Omental fat pad (tissue), 4 donors: ENCODE data around the gene ANKS1B. TPM values are rescaled to one million over a fixed set of nuclear protein-coding genes. Genes with fewer than 3 reads are reported as not detected.

Source experiments
- ATAC-seq: fragments of 150-250 bp; one replicate; pipeline ENCODE4 v1.9.1; 2016; ENCODE audit warnings: mild to moderate bottlenecking, moderate library complexity; ENCODE audit not compliant: low FRiP score
- DNase-seq: peaks from one replicate; pipeline ENCODE4 v3.0.0-alpha.2; 2019; ENCODE audit warnings: low spot score
- CTCF ChIP-seq, 3 donors: fragments of 450-650 bp; IDR thresholded peaks; one replicate each; pipeline ENCODE4 v1.5.1; 2016 to 2017; ENCODE audit warnings: antibody characterized with exemption in 3 of 3, mild to moderate bottlenecking in 3 of 3, moderate library complexity in 2 of 3
- total RNA-seq, 4 donors: library from RNA; depleted of rRNA; stranded (reverse); fragments of >200 nt; gene quantifications; one replicate each; pipeline ENCODE4 v1.1.0, GENCODE V29; 2016

The ANKS1B gene
- total RNA-seq, 4 donors from 2014 or later = 5.5 to 26.4 (median 7.6) TPM

GRCh38 chr12:98916106-98916505, 1068.6 kb downstream of the ANKS1B start:
- no peak for TF ChIP-seq CTCF (IDR thresholded peaks at IDR 0.05)

GRCh38 chr12:98912401-98912974, 1072.2 kb downstream of the ANKS1B start:
- TF ChIP-seq CTCF (IDR thresholded peaks at IDR 0.05) = no peak
- no peak for DNase-seq
- ATAC-seq = peak; percentile 84

More at GRCh38 chr12:98916106-98916505, 1068.6 kb downstream of the ANKS1B start:
- no peak for ATAC-seq
- no peak for DNase-seq

GRCh38 chr12:98911396-98911795, 1073.3 kb downstream of the ANKS1B start:
- no peak for ATAC-seq
- no peak for TF ChIP-seq CTCF (IDR thresholded peaks at IDR 0.05)
- no peak for DNase-seq

- no peak for TF ChIP-seq CTCF (IDR thresholded peaks at IDR 0.05)
- ATAC-seq = no peak
- no peak for DNase-seq
Measured at GRCh38 chr12:98909746-98910145, 1075.0 kb downstream of the ANKS1B start.

- no peak for TF ChIP-seq CTCF (IDR thresholded peaks at IDR 0.05)
- no peak for ATAC-seq
Measured at GRCh38 chr12:98908866-98909265, 1075.9 kb downstream of the ANKS1B start.

GRCh38 chr12:98903875-98904274, 1080.9 kb downstream of the ANKS1B start:
- no peak for ATAC-seq
- no peak for DNase-seq
- no peak for TF ChIP-seq CTCF (IDR thresholded peaks at IDR 0.05)

More at GRCh38 chr12:98908866-98909265, 1075.9 kb downstream of the ANKS1B start:
- no peak for DNase-seq

- TF ChIP-seq CTCF (IDR thresholded peaks at IDR 0.05) = no peak
- no peak for ATAC-seq
- no peak for DNase-seq
Measured at GRCh38 chr12:98901189-98901588, 1083.5 kb downstream of the ANKS1B start.
